M059J (cell line): ENCODE results near the gene UBE2D1. TPM values are rescaled to one million over a fixed set of nuclear protein-coding genes. Genes with fewer than 3 reads are reported as not detected.
A peak's percentile ranks its signal among the peaks of the same experiment; 100 is the strongest.
"Not testable (repeated sequence)": the region's sequence is repeated elsewhere in the genome, so short reads cannot be mapped to it uniquely, and the experiment has no call there.

Source experiments
- DNase-seq: peaks from one replicate; pipeline ENCODE4 v3.0.0-alpha.2; 2012; ENCODE audit warnings: low read depth
- total RNA-seq: library from RNA; depleted of rRNA; stranded (reverse); fragments of >200 nt; shearing (Covaris generic); gene quantifications from 2 replicates; pipeline ENCODE4 v1.2.3, GENCODE V29; 2014

Gene UBE2D1
- total RNA-seq, 1 experiment from 2014 or later: 24.3 TPM

DNA sequence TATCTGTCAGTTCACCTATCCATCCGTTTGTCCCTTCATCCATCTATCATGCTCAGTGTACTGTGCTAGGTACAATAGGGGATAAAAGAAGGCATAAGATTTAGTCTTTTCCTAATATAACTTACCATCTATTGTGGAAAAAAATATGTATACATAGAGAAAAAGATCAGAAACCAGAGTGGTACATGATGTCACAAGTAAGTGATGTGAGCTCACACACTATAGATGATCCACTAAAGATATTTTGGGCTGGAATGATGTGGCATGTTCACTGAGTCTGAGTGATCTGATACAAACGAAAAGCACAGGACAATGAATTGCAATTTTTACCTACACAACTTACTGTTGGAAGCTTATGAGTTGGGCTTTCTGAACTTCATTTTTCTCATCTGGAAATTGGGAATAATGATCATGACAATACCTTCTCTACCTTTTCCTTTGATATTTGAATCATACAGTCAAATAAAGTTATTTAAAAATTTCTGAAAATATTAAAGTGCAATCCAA is 47.7 kb downstream of the UBE2D1 start:
- DNase-seq: no peak

DNA sequence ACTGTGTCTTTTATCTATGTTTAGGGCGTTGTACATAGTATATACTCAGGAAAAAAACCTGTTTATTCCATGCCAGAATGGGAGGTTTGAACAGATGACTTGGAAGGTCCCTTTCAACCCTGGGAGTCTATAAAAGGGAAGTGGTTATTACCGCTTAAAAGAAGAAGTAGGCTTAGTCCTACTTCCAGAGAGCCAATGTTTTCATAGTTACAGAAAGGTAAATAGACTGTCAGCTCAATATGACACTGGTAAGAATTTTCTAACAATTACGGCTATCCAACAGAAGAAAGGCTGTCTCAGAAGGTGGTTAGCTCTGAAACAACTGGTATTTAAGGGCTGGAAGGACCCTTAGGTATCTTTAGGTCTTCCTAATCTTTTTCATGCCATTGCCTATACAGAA is 49.3 kb downstream of the UBE2D1 start:
- peak; percentile 68 for DNase-seq

GRCh38 chr10:58384544-58384998 is 49.8 kb downstream of the UBE2D1 start:
- peak; percentile 19 for DNase-seq

DNA sequence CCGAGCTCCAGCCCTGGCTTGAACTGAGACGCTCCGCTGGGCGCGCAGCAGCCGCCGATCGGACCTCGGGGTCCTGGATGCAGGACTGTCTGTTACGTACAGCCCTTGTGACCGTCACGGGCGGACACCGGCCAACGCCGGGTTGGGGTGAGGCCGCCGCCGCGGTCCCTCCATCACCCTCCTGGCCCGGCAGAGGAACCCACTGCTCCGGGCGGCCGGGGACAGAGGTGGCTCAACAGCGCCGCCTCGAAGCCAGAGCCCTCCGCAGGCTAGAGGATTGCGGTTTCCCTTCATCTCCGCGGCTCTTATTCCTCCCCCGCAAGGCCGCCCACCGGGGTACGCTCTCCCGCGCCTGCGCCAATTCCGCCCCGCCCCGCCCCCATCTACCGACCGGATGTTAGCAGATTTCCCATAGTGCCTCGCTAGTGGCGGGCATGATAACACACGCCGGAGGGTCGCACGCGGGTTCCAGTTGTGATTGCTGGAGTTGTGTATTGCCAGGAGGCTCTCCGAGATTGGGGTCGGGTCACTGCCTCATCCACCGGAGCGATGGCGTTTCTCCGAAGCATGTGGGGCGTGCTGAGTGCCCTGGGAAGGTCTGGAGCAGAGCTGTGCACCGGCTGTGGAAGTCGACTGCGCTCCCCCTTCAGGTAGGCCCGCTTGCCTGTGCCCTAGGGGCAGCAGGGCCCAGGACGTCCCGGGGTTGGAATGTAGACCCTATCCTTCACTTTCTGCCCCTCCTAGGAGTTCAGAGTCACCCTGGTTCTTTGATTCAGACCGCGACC is 50.4 kb downstream of the UBE2D1 start, which contains the start of gene TFAM:
Gene TFAM, plus strand, starts transcription at position 412 of the 785 bp plus-strand sequence. Its CDS starts 138 bp downstream, at position 550.
- peak; percentile 91 for DNase-seq

GRCh38 chr10:58385784-58386112 is 50.9 kb downstream of the UBE2D1 start:
- peak; percentile 60 for DNase-seq

DNA sequence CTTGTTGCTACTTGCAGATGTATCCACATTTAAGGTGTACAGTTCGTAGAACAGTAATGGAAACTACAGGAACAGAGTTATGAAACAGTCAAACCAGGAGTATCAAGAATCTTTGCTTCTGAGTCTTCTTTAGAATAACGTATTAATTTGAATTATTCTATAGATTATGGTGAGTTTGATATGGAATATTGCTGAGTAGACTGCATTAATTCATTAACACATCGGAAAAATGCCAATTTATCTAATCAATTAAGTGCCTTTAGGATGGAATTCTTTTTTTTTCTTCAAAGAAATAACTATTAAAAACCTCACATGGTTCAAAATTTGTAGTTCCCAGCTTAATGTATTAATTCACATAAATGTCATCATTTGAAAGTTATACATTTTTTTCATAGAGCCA is 54.2 kb downstream of the UBE2D1 start:
- no peak for DNase-seq

DNA sequence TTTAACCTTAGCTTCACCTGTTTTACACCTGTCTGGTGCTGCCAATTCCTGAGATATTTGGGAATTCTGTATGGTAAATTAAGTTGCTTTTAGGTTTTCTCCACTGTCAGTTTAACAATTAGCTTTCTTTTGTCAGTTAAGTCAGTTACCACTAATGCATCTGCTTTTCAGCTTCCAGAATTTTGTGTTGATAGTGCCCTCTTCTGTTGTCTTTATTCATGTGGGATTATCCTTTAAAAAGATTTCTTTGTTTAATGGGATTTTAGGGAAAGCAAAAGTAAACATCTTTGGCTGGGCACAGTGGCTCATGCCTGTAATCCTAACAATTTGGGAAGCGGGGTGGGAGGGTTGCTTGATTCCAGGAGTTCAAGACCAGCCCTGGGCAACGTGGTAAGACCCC is 58.5 kb downstream of the UBE2D1 start:
- peak; percentile 22 for DNase-seq

- DNase-seq: no peak
Measured at GRCh38 chr10:58394471-58394870, 59.7 kb downstream of the UBE2D1 start.

DNA sequence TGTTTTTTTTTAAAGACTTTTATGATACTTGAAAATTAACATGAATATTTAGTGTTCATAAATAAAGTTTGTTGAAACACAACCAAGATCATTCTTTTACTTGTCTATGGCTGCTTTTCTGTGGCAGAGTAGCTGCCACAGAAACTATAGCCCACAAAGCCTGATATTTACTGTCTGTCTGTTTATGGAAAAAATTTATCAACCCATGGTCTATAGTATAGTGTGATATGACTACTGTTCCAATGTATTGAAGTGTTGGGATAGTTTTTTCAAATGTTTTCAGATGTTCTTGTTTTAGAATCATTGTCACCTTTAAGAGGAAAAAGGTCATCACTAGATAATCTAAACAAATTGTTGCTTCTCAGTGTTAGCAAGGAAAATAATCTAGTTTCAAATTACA is 61.3 kb downstream of the UBE2D1 start:
- DNase-seq: no peak

GRCh38 chr10:58397830-58398229 is 63.0 kb downstream of the UBE2D1 start:
- DNase-seq: no peak

DNA sequence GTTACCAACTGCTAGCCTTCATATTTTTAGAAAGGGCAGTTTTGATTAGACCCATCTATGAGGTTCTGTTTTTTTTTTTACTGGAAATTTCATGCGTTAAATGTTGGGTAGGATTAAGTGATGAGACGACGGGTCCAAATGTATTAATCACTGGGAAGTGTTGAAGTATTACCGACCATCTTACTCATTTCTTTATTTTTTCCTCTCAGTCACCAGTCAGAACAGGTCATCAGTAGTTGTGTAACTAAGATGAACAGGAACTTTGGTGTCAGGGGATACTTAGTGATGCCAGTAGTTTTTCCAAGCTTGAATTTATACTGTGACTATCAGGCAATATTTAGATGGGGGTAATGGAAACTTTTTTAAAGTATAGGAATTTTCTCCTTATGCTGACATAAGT is 64.6 kb downstream of the UBE2D1 start:
- peak; percentile 38 for DNase-seq

DNA sequence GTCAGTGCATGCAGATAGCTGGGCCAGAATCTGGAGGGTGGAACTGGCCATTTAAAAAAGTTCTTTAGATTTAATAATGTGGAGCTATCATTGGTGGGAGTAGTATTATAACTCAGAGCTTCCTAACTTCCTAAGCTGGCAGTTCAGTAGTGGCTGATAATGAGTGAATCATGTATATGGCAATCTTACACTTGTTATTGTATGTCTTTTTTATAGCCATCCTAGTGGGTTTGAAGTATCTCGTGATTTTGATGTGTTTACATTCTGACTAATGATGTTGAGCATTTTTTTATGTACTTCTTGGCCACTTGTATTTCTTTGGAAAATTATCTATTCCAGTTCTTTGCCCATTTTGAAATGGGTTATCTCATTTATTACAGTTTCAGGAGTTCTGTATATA is 65.8 kb downstream of the UBE2D1 start:
- DNase-seq: peak; percentile 54

- DNase-seq: no peak
Measured at GRCh38 chr10:58404001-58404400, 69.2 kb downstream of the UBE2D1 start.

GRCh38 chr10:58409956-58410610 is 75.3 kb downstream of the UBE2D1 start:
- DNase-seq: no peak

DNA sequence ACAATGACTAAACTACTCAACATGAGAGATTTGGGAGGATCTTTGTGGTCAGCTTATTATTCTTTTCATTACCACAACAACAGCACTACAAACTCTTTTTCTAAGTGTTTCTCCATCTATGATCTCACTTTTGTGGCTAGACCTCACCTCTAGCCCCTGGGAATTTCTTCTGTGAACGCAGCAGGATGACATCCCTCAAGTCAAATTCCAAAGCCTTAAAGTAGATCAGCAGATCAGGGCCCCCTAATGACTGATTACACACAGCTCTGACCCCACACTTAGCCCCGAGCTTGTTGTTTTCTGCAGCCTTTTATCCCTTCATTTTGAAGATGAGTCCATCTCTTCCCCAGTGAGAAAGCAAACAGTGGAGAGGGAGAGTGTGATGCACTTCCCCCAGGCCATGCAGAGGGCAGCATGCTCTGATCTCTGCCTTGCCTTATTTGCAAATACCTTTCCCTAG is 77.7 kb downstream of the UBE2D1 start:
- DNase-seq: peak; percentile 94

- DNase-seq: peak; percentile 81
Measured at GRCh38 chr10:58414270-58415041, 79.7 kb downstream of the UBE2D1 start.

GRCh38 chr10:58415757-58416156 is 81.0 kb downstream of the UBE2D1 start:
- no peak for DNase-seq

GRCh38 chr10:58417902-58418301 is 83.1 kb downstream of the UBE2D1 start:
- not testable (repeated sequence) for DNase-seq
